Loucy (cell line): Measurements from ENCODE around the gene GPR146.

Source experiments
- H2AFZ ChIP-seq: fragments of 200-600 bp; sonication (generic); 2 replicates; pipeline ENCODE4 v1.6.0; 2016; ENCODE audit warnings: antibody characterized with exemption, mild to moderate bottlenecking, low read length, moderate library complexity
- H3F3A ChIP-seq: fragments of 200-600 bp; 2 replicates; pipeline ENCODE4 v1.6.0; 2016; ENCODE audit warnings: antibody characterized with exemption, low read depth, mild to moderate bottlenecking
- H3K27me3 ChIP-seq: fragments of 200-600 bp; sonication (generic); 2 replicates; pipeline ENCODE4 v1.6.1; 2014; ENCODE audit warnings: low read length, mild to moderate bottlenecking; ENCODE audit not compliant: insufficient read depth, poor library complexity, severe bottlenecking
- H3K36me3 ChIP-seq: fragments of 200-600 bp; sonication (generic); 2 replicates; pipeline ENCODE4 v1.6.1; 2016; ENCODE audit warnings: low read length; ENCODE audit not compliant: insufficient read depth
- H3K4me1 ChIP-seq: fragments of 200-600 bp; sonication (generic); 2 replicates; pipeline ENCODE4 v1.5.1; 2014; ENCODE audit warnings: low read length, mild to moderate bottlenecking; ENCODE audit not compliant: insufficient read depth, poor library complexity, severe bottlenecking
- H3K4me2 ChIP-seq: fragments of 200-600 bp; sonication (generic); 2 replicates; pipeline ENCODE4 v1.6.0; 2014; ENCODE audit warnings: antibody characterized with exemption, low read length, low read depth, mild to moderate bottlenecking; ENCODE audit not compliant: poor library complexity, severe bottlenecking
- H3K4me3 ChIP-seq: fragments of 200-600 bp; sonication (generic); 2 replicates; pipeline ENCODE4 v1.5.1; 2014; ENCODE audit warnings: low read length, mild to moderate bottlenecking, mixed read lengths; ENCODE audit not compliant: poor library complexity, severe bottlenecking
- H3K79me2 ChIP-seq: fragments of 200-600 bp; sonication (generic); 2 replicates; pipeline ENCODE4 v1.6.1; 2014; ENCODE audit warnings: low read length; ENCODE audit not compliant: insufficient read depth
- H3K9ac ChIP-seq: fragments of 200-600 bp; sonication (generic); 2 replicates; pipeline ENCODE4 v1.6.0; 2014; ENCODE audit warnings: mild to moderate bottlenecking, low read depth, low read length, moderate library complexity; ENCODE audit not compliant: poor library complexity, severe bottlenecking
- H3K9me2 ChIP-seq: fragments of 200-600 bp; sonication (generic); replicated peaks from 2 replicates; pipeline ENCODE4 v1.6.1; 2016; ENCODE audit warnings: low read depth, low read length, mixed read lengths
- H3K9me3 ChIP-seq: fragments of 200-600 bp; sonication (generic); 2 replicates; pipeline ENCODE4 v1.6.1; 2014; ENCODE audit warnings: mild to moderate bottlenecking, antibody characterized with exemption, low read length, low read depth; ENCODE audit not compliant: insufficient read depth
- H4K20me1 ChIP-seq: fragments of 200-600 bp; sonication (generic); 2 replicates; pipeline ENCODE4 v1.6.0; 2014; ENCODE audit warnings: antibody characterized with exemption, low read length, mild to moderate bottlenecking; ENCODE audit not compliant: insufficient read depth, poor library complexity, severe bottlenecking
- EZH2phosphoT487 ChIP-seq: fragments of 200-600 bp; IDR thresholded peaks from 2 replicates; pipeline ENCODE4 v1.6.1; 2018; ENCODE audit warnings: antibody characterized with exemption, mild to moderate bottlenecking, moderate library complexity, borderline replicate concordance
- TF ChIP-seq, protein P1 (sequence below): fragments of 200-600 bp; sonication (generic); conservative IDR thresholded peaks from 2 replicates; pipeline ENCODE4 v1.5.1; 2014; ENCODE audit warnings: mild to moderate bottlenecking, antibody characterized with exemption, low read length

Gene GPR146

DNA sequence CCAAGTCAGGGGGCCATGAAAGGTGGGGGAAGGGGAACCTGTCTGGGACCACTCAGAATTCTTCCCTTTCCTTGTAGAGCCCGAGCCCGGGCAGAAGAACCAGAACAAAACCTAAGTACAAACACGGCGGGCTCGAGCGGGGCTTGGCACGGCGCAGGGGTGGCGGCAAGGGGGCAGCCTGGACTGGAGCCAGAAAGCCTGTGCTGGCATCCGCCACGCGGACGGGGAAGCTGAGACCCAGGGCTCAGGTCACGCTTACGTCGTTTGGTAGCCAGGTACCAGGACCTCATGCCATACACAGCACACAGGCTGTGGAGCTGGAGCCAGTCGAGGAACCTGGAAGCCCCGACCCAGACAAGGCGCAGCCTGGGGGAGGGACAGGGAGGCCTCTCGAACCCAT, 37.0 kb downstream of the GPR146 start:
- TF ChIP-seq, protein P1, sequence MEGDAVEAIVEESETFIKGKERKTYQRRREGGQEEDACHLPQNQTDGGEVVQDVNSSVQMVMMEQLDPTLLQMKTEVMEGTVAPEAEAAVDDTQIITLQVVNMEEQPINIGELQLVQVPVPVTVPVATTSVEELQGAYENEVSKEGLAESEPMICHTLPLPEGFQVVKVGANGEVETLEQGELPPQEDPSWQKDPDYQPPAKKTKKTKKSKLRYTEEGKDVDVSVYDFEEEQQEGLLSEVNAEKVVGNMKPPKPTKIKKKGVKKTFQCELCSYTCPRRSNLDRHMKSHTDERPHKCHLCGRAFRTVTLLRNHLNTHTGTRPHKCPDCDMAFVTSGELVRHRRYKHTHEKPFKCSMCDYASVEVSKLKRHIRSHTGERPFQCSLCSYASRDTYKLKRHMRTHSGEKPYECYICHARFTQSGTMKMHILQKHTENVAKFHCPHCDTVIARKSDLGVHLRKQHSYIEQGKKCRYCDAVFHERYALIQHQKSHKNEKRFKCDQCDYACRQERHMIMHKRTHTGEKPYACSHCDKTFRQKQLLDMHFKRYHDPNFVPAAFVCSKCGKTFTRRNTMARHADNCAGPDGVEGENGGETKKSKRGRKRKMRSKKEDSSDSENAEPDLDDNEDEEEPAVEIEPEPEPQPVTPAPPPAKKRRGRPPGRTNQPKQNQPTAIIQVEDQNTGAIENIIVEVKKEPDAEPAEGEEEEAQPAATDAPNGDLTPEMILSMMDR: no peak
- no peak for TF ChIP-seq EZH2phosphoT487
- Histone ChIP-seq H3K36me3 (no peaks in the 10 kb centered on the region), H3K9me3 (no peaks in the 10 kb centered on the region), H3K4me1 (peaks cover 8% of the 10 kb centered on the region), H3K9me2 (no peaks in the 10 kb centered on the region), H3K79me2 (no peaks in the 10 kb centered on the region), H3F3A (no peaks in the 10 kb centered on the region), H3K9ac (no peak overlapping the region), H2AFZ (no peak overlapping the region), H3K4me2 (no peak overlapping the region), H3K4me3 (no peak overlapping the region), H3K27me3 (no peaks in the 10 kb centered on the region), H4K20me1 (no peaks in the 10 kb centered on the region)

DNA sequence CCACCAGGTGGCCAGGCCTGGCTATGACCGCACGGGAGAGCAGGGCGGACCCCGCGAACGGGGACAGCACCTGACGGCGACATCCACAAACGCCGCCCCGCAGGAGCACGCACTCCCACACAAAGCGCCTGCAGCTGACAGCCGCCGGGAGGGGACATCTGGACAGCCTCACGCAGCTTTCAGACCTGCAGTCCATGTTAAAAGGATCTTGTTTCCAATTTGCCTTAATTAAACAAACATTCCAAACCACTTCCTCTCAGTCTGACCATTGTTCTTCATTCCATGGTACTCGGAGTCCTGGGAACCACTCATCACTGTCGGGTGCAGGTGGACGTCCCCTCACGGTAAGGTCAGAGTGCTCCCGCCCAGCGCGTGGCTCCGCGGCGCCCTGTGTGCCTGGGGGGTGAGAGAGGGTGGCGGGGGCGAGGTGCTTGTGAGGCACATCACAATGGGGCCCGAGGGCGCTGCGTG, 37.6 kb downstream of the GPR146 start:
- Histone ChIP-seq H3K36me3 (no peaks in the 10 kb centered on the region), H4K20me1 (no peaks in the 10 kb centered on the region), H3K4me1 (peaks cover 11% of the 10 kb centered on the region)

DNA sequence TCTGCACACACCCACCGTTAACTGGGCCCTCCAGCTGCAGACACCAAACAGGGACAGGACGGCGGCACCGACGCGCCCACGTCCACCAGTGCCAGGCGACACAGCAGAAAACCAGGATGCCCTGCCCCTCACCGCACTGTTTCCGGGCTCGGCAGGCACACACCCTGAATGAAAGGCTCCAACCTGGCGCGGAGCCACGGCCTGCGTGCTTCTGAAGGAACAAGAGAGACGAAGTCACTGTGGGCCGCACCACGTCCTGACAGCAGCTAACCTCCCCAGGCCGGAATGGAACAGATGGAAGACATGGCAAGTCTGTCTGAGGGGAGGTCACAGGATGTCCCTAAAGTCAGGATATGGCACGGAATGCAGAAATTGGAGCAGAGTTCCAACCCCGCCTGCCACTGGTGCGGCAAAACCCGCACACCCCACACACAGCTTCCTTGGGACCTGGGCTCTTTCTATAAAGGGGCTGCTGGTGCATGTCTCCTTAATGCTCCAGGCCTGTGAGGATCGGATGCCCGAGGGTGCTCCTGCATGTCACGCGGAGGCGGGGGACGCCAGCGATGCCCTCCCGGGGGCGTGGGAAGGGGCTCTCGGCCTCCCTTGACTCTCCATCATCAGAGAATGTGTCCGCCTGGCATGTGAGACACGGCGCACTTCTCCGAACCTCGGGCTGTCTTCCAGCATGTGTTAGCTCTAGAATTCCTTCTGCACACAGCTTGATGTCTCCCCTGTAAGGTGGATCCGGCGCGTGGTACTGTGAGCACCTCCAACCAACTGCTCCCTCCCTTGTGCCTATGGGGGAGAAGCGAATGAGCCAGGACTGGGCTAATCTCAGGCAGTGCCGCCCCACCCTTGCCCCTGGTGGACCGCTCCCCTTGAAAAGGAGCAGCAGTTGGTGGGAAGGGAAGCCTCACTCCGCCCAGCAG, 39.6 kb downstream of the GPR146 start:
- TF ChIP-seq EZH2phosphoT487: no peak
- TF ChIP-seq, protein P1: no peak
- Histone ChIP-seq H3K79me2 (no peaks in the 10 kb centered on the region), H4K20me1 (no peaks in the 10 kb centered on the region), H3K9ac (no peak overlapping the region), H3K4me2 (no peak overlapping the region), H3K4me1 (peaks cover 11% of the 10 kb centered on the region), H2AFZ (no peak overlapping the region), H3K27me3 (no peaks in the 10 kb centered on the region), H3K4me3 (no peak overlapping the region), H3K9me3 (no peaks in the 10 kb centered on the region), H3K9me2 (no peaks in the 10 kb centered on the region), H3K36me3 (no peaks in the 10 kb centered on the region), H3F3A (no peaks in the 10 kb centered on the region)

More for the DNA sequence above, 37.6 kb downstream of the GPR146 start:
- no peak overlapping the region for H2AFZ ChIP-seq
- TF ChIP-seq, protein P1: no peak
- TF ChIP-seq EZH2phosphoT487: no peak
- no peaks in the 10 kb centered on the region for H3F3A ChIP-seq
- no peak overlapping the region for H3K9ac ChIP-seq
- H3K79me2 ChIP-seq: no peaks in the 10 kb centered on the region
- no peaks in the 10 kb centered on the region for H3K9me2 ChIP-seq
- H3K4me2 ChIP-seq: no peak overlapping the region
- H3K27me3 ChIP-seq: no peaks in the 10 kb centered on the region
- H3K4me3 ChIP-seq: no peak overlapping the region
- H3K9me3 ChIP-seq: no peaks in the 10 kb centered on the region
